ENCODE data around the gene CPNE4. TPM values are rescaled to one million over a fixed set of nuclear protein-coding genes. Genes with fewer than 3 reads are reported as not detected.

CPNE4 gene
- total and polyA plus RNA-seq, 2 donors from 2014 or later, result 0.79 to 1.2 TPM

GRCh38 chr3:131801566-131801965 is 233.2 kb downstream of the CPNE4 start:
- no peaks in the 10 kb centered on the region for H3K9me3 ChIP-seq (ENCODE audit: control insufficient read depth in 2 of 3, insufficient read depth in 1 of 3, low read length in 3 of 3)
- no peak for TF ChIP-seq CTCF (IDR thresholded peaks at IDR 0.05; ENCODE audit: borderline replicate concordance, extremely low read depth, insufficient read depth)
- H3K27me3 ChIP-seq (ENCODE audit: control insufficient read depth, insufficient read depth, low read length), result no peaks in the 10 kb centered on the region
- no peak overlapping the region for H3K4me3 ChIP-seq (ENCODE audit: low read length in 3 of 3)
- no peak overlapping the region for H3K27ac ChIP-seq (ENCODE audit: low read depth in 2 of 2, low read length in 2 of 2)
- no peaks in the 10 kb centered on the region for H3K4me1 ChIP-seq (ENCODE audit: control insufficient read depth in 2 of 3, insufficient read depth in 2 of 3, low read depth in 1 of 3, low read length in 3 of 3)
- intact Hi-C loops (cut with DNase I), result no loop called here
- FAIRE-seq (no peak), DNase-seq (no peak)
- no peak overlapping the region for H3K9ac ChIP-seq (ENCODE audit: low read length in 3 of 3)
- H3K36me3 ChIP-seq (ENCODE audit: control insufficient read depth in 2 of 3, insufficient read depth in 3 of 3, low read length in 3 of 3), result no peaks in the 10 kb centered on the region

- no peak overlapping the region for H3K9ac ChIP-seq (ENCODE audit: low read length in 3 of 3)
- no peak for TF ChIP-seq CTCF (IDR thresholded peaks at IDR 0.05; ENCODE audit: borderline replicate concordance, extremely low read depth, insufficient read depth)
- H3K9me3 ChIP-seq (ENCODE audit: control insufficient read depth in 2 of 3, insufficient read depth in 1 of 3, low read length in 3 of 3), result no peaks in the 10 kb centered on the region
- no peak overlapping the region for H3K4me3 ChIP-seq (ENCODE audit: low read length in 3 of 3)
- no peak overlapping the region for H3K27ac ChIP-seq (ENCODE audit: low read depth in 2 of 2, low read length in 2 of 2)
- H3K4me1 ChIP-seq (ENCODE audit: control insufficient read depth in 2 of 3, insufficient read depth in 2 of 3, low read depth in 1 of 3, low read length in 3 of 3), result no peaks in the 10 kb centered on the region
- no peak for FAIRE-seq
- H3K36me3 ChIP-seq (ENCODE audit: control insufficient read depth in 2 of 3, insufficient read depth in 3 of 3, low read length in 3 of 3), result no peaks in the 10 kb centered on the region
- H3K27me3 ChIP-seq (ENCODE audit: control insufficient read depth, insufficient read depth, low read length), result no peaks in the 10 kb centered on the region
- no peak for DNase-seq
- intact Hi-C loops (cut with DNase I), result loop anchor here (10.0 kb wide), 1 partner anchor 237 kb away; the partner anchor contains the start of gene CPNE4
These were observed 237.0 kb downstream of the CPNE4 start for GRCh38 chr3:131797776-131798175.

- Histone ChIP-seq H3K9me3 (ENCODE audit: control insufficient read depth in 2 of 3, insufficient read depth in 1 of 3, low read length in 3 of 3) (no peaks in the 10 kb centered on the region), H3K27me3 (ENCODE audit: control insufficient read depth, insufficient read depth, low read length) (no peaks in the 10 kb centered on the region), H3K9ac (ENCODE audit: low read length in 3 of 3) (no peak overlapping the region), H3K36me3 (ENCODE audit: control insufficient read depth in 2 of 3, insufficient read depth in 3 of 3, low read length in 3 of 3) (no peaks in the 10 kb centered on the region), H3K4me1 (ENCODE audit: control insufficient read depth in 2 of 3, insufficient read depth in 2 of 3, low read depth in 1 of 3, low read length in 3 of 3) (no peaks in the 10 kb centered on the region), H3K4me3 (ENCODE audit: low read length in 3 of 3) (no peak overlapping the region), H3K27ac (ENCODE audit: low read depth in 2 of 2, low read length in 2 of 2) (no peak overlapping the region)
- TF ChIP-seq CTCF (IDR thresholded peaks at IDR 0.05; ENCODE audit: borderline replicate concordance, extremely low read depth, insufficient read depth), result no peak
- DNase-seq (no peak), FAIRE-seq (no peak)
- intact Hi-C loops (cut with DNase I), result loop anchor here (10.0 kb wide), 1 partner anchor 238 kb away; the partner anchor contains the start of gene CPNE4
These were observed 238.1 kb downstream of the CPNE4 start for GRCh38 chr3:131796558-131797198.

Measured in kidney (tissue), 14 donors.